ENCODE measurements around the gene RAB41.
"Not testable (repeated sequence)": the region's sequence is repeated elsewhere in the genome, so short reads cannot be mapped to it uniquely, and the experiment has no call there.

RAB41 gene

DNA sequence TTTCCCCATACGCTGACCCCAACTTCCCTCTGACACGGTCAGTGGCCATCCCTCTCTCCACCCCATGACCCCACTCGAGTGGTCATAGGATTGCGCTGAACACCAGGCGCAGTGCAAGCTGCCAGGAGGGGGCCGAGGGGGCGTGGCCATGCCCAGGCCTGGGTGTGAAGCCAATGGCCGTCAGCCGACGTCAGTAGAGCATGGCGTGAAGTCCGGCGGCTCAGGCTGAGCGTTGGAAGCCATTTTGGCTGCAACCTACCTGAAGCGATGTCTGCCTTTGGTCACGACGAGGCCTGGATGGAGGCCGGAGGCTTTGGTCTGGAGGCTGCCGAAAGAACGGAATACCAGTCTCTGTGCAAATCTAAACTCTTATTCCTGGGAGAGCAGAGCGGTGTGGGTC, at the start of gene RAB41:
Gene RAB41, plus strand, starts transcription at position 222 of the 400 bp plus-strand sequence. Its CDS starts 46 bp downstream, at position 268.
- no peak within 1 kb of the TSS for H3K4me3 ChIP-seq (ENCODE audit: low read depth in 1 of 2, low read length in 1 of 2)
- no peaks in the 10 kb centered on the region for H3K27me3 ChIP-seq
- H3K27ac ChIP-seq: no peak within 1 kb of the TSS
- peaks cover 13% of the 10 kb centered on the region for H3K36me3 ChIP-seq
- no peaks in the 10 kb centered on the region for H3K4me1 ChIP-seq (ENCODE audit: control insufficient read depth in 1 of 2, insufficient read depth in 1 of 2, low read depth in 1 of 2, low read length in 1 of 2)
- TF ChIP-seq, protein P1, sequence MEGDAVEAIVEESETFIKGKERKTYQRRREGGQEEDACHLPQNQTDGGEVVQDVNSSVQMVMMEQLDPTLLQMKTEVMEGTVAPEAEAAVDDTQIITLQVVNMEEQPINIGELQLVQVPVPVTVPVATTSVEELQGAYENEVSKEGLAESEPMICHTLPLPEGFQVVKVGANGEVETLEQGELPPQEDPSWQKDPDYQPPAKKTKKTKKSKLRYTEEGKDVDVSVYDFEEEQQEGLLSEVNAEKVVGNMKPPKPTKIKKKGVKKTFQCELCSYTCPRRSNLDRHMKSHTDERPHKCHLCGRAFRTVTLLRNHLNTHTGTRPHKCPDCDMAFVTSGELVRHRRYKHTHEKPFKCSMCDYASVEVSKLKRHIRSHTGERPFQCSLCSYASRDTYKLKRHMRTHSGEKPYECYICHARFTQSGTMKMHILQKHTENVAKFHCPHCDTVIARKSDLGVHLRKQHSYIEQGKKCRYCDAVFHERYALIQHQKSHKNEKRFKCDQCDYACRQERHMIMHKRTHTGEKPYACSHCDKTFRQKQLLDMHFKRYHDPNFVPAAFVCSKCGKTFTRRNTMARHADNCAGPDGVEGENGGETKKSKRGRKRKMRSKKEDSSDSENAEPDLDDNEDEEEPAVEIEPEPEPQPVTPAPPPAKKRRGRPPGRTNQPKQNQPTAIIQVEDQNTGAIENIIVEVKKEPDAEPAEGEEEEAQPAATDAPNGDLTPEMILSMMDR (IDR thresholded peaks at IDR 0.05): no peak
- no peaks in the 10 kb centered on the region for H3K9me3 ChIP-seq

DNA sequence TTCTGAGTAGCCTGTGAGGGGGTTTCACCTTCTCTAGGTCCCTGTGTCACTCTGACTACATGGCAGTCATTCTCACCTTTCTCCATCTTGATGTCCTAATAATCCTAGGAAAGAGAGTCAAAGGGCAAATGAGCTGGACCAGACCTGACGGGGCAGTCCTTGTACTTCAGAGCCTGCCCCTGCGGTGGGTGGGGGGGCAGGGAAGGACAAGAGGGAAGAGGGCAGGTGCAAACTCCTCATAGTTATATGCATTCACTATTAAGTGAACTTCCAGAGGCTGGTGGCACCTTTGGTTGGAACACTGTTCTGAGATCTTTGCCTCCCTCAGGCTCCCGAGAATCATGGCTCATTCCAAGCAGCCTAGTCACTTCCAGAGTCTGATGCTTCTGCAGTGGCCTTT, 47.6 kb upstream of the RAB41 start, which contains the start of gene AWAT1:
Gene AWAT1, plus strand, starts transcription at position 301 of the 400 bp plus-strand sequence. Its CDS starts 41 bp downstream, at position 342.
- no peak within 1 kb of the TSS for H3K4me3 ChIP-seq (ENCODE audit: low read depth in 1 of 2, low read length in 1 of 2)
- TF ChIP-seq, protein P1 (IDR thresholded peaks at IDR 0.05): no peak
- no peak within 1 kb of the TSS for H3K27ac ChIP-seq
- H3K4me1 ChIP-seq (ENCODE audit: control insufficient read depth in 1 of 2, insufficient read depth in 1 of 2, low read depth in 1 of 2, low read length in 1 of 2): no peaks in the 10 kb centered on the region
- no peaks in the 10 kb centered on the region for H3K9me3 ChIP-seq
- no peaks in the 10 kb centered on the region for H3K36me3 ChIP-seq
- no peaks in the 10 kb centered on the region for H3K27me3 ChIP-seq

DNA sequence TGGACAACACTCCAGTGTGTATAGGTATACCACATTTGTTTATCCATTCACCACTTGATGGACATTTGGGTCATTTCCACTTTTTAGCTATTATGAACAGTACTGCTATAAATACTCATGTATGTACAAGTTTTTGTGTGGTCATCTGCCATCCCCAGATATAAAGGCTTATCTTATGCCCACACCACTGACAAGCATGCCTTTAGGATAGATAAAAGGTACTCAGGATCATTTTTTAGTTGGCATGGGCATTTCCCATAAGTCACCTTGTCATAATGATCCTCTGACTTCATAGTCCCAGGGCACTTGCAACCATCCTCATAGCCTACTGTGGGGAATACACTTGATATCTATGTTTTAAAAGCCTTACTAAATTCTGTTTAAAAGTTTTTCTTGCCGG, 41.2 kb upstream of the RAB41 start:
- Histone ChIP-seq H3K9me3 (no peaks in the 10 kb centered on the region), H3K36me3 (no peaks in the 10 kb centered on the region), H3K27ac (no peak overlapping the region), H3K4me3 (ENCODE audit: low read depth in 1 of 2, low read length in 1 of 2) (no peak overlapping the region), H3K27me3 (no peaks in the 10 kb centered on the region), H3K4me1 (ENCODE audit: control insufficient read depth in 1 of 2, insufficient read depth in 1 of 2, low read depth in 1 of 2, low read length in 1 of 2) (no peaks in the 10 kb centered on the region)
- TF ChIP-seq, protein P1 (IDR thresholded peaks at IDR 0.05): no peak

DNA sequence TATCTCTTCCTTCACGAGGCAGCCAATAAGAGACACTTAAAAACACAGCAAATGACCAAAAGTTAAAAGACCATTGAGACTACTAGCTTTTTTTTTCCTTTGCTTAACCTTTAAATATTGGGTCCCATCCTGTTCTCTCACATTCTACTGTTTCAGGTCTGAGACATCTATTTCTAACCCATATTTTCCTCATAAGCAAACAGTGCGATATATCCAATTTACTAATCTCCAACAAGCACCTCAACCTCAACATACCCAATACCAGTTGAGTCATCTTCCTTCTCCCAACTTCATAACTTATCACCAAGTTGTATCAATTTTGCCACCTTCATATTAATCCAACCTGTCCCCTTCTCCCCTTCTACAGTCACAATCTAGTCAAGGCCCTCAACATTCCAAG, 40.5 kb upstream of the RAB41 start:
- Histone ChIP-seq H3K36me3 (no peaks in the 10 kb centered on the region), H3K27ac (no peak overlapping the region), H3K27me3 (no peaks in the 10 kb centered on the region), H3K4me1 (ENCODE audit: control insufficient read depth in 1 of 2, insufficient read depth in 1 of 2, low read depth in 1 of 2, low read length in 1 of 2) (no peaks in the 10 kb centered on the region), H3K4me3 (ENCODE audit: low read depth in 1 of 2, low read length in 1 of 2) (no peak overlapping the region), H3K9me3 (no peaks in the 10 kb centered on the region)
- TF ChIP-seq, protein P1 (IDR thresholded peaks at IDR 0.05): no peak

DNA sequence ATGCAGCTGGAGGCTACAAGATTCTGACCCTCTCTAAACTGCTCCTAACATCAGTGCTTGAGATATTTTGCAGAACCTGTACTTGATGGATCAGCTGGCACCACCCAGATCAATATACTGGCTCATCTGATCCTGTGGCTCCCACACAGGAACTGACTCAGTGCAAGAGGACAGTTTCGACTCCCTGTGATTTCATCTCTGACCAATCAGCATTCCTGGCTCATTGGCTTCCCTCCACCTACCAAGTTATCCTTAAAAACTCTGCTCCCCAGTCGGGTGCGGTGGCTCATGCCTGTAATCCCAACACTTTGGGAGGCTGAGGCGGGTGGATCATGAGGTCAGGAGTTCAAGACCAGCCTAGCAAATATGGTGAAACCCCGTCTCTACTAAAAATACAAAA, 38.4 kb upstream of the RAB41 start:
- not testable (repeated sequence) for H3K9me3 ChIP-seq; H3K27ac ChIP-seq; H3K4me1 ChIP-seq (ENCODE audit: control insufficient read depth in 1 of 2, insufficient read depth in 1 of 2, low read depth in 1 of 2, low read length in 1 of 2); H3K4me3 ChIP-seq (ENCODE audit: low read depth in 1 of 2, low read length in 1 of 2); H3K36me3 ChIP-seq; H3K27me3 ChIP-seq

DNA sequence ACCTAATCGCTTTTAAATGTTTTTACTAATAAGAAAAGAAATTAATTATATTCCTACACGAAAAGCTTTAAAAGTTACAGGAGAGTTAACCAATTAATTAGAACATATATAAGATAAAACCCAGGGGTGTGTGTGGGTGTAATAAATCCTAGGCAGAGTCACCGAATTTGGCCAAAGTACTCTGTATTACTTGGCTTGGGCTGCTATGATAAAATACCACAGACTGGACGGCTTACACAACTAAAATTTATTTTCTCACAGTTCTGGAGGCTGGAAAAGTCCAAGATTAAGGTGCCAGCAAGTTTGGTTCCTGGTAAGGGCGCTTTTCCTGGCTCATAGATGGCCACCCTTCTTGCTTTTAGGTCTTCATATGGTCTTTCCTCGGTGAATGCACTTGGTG, 37.1 kb upstream of the RAB41 start:
- Histone ChIP-seq H3K4me3 (ENCODE audit: low read depth in 1 of 2, low read length in 1 of 2) (no peak overlapping the region), H3K9me3 (no peaks in the 10 kb centered on the region), H3K4me1 (ENCODE audit: control insufficient read depth in 1 of 2, insufficient read depth in 1 of 2, low read depth in 1 of 2, low read length in 1 of 2) (no peaks in the 10 kb centered on the region), H3K36me3 (no peaks in the 10 kb centered on the region), H3K27me3 (no peaks in the 10 kb centered on the region), H3K27ac (no peak overlapping the region)
- TF ChIP-seq, protein P1 (IDR thresholded peaks at IDR 0.05): no peak
